ENCODE data around the gene TES. TPM values are rescaled to one million over a fixed set of nuclear protein-coding genes. Genes with fewer than 3 reads are reported as not detected.

TES gene
- total RNA-seq, 1 experiment from 2014 or later = 126 TPM

- CTCF ChIA-PET = interaction anchor here (2.3 kb wide), 1 partner anchor 13 kb away, joined by 9 read pairs; no protein-coding TSS in a partner anchor
- intact Hi-C loops (cut with micrococcal nuclease; ENCODE audit: unreplicated experiment) = loop anchor here (2.0 to 10.0 kb wide), 2 partner anchors 14 to 456 kb away; partner anchors contain the start of gene MET
- no peak for DNase-seq
Measured at GRCh38 chr7:116219288-116219687, 8.9 kb downstream of the TES start.

DNA sequence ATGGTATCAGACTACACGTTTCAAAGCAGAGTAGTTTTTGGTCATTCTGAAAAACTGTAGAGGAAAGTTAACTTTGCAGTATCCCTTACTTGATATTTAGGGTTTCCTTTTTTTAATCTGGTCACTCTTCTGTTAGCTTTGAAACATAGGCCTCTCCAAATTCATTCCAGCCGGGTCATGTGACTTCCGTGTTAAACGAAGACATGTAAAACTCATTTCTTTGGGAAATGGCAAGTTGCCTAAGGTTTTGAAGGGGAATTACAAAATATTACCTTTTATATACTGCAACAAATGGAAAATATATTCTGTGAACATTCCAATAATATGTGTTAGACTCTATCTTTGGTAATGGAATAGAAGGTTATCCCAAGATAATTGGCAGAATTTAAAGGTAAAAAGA, 9.5 kb downstream of the TES start:
- DNase-seq = no peak
- no peak for TF ChIP-seq CTCF (IDR thresholded peaks at IDR 0.05; ENCODE audit: unreplicated experiment)
- H3K9me3 Mint-ChIP-seq (ENCODE audit: low read depth, unreplicated experiment) = no peaks in the 10 kb centered on the region
- no TSS peak for BruUV-seq (replicated peaks)
- intact Hi-C loops (cut with micrococcal nuclease; ENCODE audit: unreplicated experiment) = loop anchor here (2.0 to 10.0 kb wide), 2 partner anchors 13 to 455 kb away; partner anchors contain the start of gene MET
- H3K27me3 Mint-ChIP-seq (ENCODE audit: unreplicated experiment) = no peaks in the 10 kb centered on the region
- H3K27ac Mint-ChIP-seq (ENCODE audit: unreplicated experiment) = peak overlapping the region; percentile 79
- H3K4me3 Mint-ChIP-seq (ENCODE audit: low read depth, unreplicated experiment) = no peak overlapping the region
- H3K36me3 Mint-ChIP-seq (ENCODE audit: insufficient read depth, unreplicated experiment) = peaks cover 13% of the 10 kb centered on the region
- CTCF ChIA-PET = no interaction called here
- peaks cover 66% of the 10 kb centered on the region for H3K4me1 Mint-ChIP-seq (ENCODE audit: low read depth, unreplicated experiment)

More at GRCh38 chr7:116219288-116219687, 8.9 kb downstream of the TES start:
- peaks cover 18% of the 10 kb centered on the region for H3K36me3 Mint-ChIP-seq (ENCODE audit: insufficient read depth, unreplicated experiment)
- no peak overlapping the region for H3K4me3 Mint-ChIP-seq (ENCODE audit: low read depth, unreplicated experiment)
- peak overlapping the region; percentile 79 for H3K27ac Mint-ChIP-seq (ENCODE audit: unreplicated experiment)
- TF ChIP-seq CTCF (IDR thresholded peaks at IDR 0.05; ENCODE audit: unreplicated experiment) = no peak
- peaks cover 66% of the 10 kb centered on the region for H3K4me1 Mint-ChIP-seq (ENCODE audit: low read depth, unreplicated experiment)
- no peaks in the 10 kb centered on the region for H3K9me3 Mint-ChIP-seq (ENCODE audit: low read depth, unreplicated experiment)
- BruUV-seq (replicated peaks) = no TSS peak
- H3K27me3 Mint-ChIP-seq (ENCODE audit: unreplicated experiment) = no peaks in the 10 kb centered on the region

GRCh38 chr7:116222501-116222900, 12.2 kb downstream of the TES start:
- Mint-ChIP-seq H3K4me1 (ENCODE audit: low read depth, unreplicated experiment) (peaks cover 69% of the 10 kb centered on the region), H3K27ac (ENCODE audit: unreplicated experiment) (no peak overlapping the region), H3K4me3 (ENCODE audit: low read depth, unreplicated experiment) (no peak overlapping the region), H3K36me3 (ENCODE audit: insufficient read depth, unreplicated experiment) (peaks cover 10% of the 10 kb centered on the region), H3K9me3 (ENCODE audit: low read depth, unreplicated experiment) (no peaks in the 10 kb centered on the region), H3K27me3 (ENCODE audit: unreplicated experiment) (no peaks in the 10 kb centered on the region)
- CTCF ChIA-PET = no interaction called here
- DNase-seq = no peak
- no TSS peak for BruUV-seq (replicated peaks)
- intact Hi-C loops (cut with micrococcal nuclease; ENCODE audit: unreplicated experiment) = no loop called here
- TF ChIP-seq CTCF (IDR thresholded peaks at IDR 0.05; ENCODE audit: unreplicated experiment) = no peak

- Mint-ChIP-seq H3K4me1 (ENCODE audit: low read depth, unreplicated experiment) (peaks cover 61% of the 10 kb centered on the region), H3K9me3 (ENCODE audit: low read depth, unreplicated experiment) (no peaks in the 10 kb centered on the region), H3K27ac (ENCODE audit: unreplicated experiment) (no peak overlapping the region), H3K36me3 (ENCODE audit: insufficient read depth, unreplicated experiment) (peaks cover under 1% of the 10 kb centered on the region), H3K4me3 (ENCODE audit: low read depth, unreplicated experiment) (no peak overlapping the region), H3K27me3 (ENCODE audit: unreplicated experiment) (no peaks in the 10 kb centered on the region)
- no TSS peak for BruUV-seq (replicated peaks)
- CTCF ChIA-PET = no interaction called here
- no peak for TF ChIP-seq CTCF (IDR thresholded peaks at IDR 0.05; ENCODE audit: unreplicated experiment)
- DNase-seq = no peak
- intact Hi-C loops (cut with micrococcal nuclease; ENCODE audit: unreplicated experiment) = no loop called here
Measured at GRCh38 chr7:116223588-116223987, 13.2 kb downstream of the TES start.
